GM21423 (cell line): ENCODE data around the gene TBX1.

ENCODE experiments used
- ATAC-seq: cut with Tn5 transposase; IDR thresholded peaks from one replicate; pipeline ENCODE4 v1.9.1; 2021; ENCODE audit warnings: mild to moderate bottlenecking, moderate library complexity; ENCODE audit not compliant: unreplicated experiment

TBX1 gene

DNA sequence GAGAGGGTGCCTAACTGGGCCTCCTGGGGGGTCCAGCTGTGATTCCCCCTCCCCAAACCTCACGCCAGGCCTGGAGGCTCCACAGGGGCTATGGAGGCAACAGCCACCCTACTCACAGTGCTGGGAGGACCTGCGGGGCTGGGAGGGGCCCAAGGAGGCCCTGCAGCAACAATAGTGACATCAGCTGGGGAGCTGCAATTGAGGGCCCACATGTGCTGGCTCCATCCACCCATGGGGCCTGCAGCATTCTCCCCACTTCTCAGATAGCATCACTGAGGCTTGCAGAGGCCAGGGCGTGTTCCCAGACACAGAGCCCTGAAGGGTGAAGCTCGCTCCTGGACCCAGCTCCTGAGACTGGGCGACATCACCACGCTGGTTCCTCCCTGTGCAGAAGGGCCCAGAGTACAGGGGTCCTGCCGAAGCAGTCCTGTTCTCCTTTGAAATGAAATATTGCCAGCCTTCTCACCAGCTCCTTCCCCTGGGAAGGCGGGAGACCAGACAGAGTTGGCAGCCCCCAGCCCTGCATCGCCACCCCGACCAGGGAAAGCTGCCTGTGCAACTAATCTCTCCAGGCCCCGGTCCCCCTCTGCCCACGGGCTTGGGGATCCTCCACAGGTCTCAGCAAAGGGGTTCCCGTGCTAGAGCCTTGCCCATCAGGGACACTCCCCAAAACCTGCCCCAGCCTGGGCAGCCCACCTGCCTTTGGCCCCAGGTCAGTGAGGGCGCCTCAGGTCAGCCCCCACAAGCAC lies 8.9 kb upstream of the TBX1 start:
- ATAC-seq = no peak

GRCh38 chr22:19753090-19753842 lies 7.3 kb upstream of the TBX1 start:
- no peak for ATAC-seq

DNA sequence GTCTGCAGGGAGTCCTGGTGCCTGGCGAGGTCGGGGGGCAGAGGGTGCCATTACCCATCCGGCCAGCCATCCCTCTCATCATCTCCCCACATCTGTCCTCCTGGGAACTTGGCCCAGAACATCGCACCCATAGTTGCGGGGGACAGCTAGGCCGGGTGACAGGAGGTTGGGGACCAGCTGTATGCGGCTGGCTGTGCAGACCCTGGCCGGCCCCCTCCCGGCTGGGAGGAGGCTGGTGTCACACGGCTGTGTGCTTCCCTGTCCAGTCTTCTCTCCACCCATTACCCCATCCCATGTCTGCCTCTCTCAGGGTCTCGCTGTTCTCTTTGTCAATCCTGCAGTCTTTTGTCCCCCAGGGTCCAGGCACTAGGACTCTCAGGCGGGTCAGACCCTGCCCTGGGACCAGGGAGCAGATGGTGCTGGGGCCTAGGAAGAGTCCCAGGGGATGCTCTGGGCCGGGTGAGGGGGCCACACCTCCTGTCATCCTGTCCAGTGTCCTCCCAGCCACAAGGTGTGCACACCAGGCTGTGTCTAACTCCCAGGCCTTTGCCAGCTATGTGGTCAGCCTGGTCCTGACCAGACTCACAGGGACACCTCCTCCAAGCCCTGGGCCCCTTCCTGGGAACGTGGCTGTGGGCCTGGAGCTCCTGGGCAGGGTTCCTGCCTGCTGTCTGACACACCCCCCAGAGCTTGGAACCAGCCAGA lies 6.4 kb upstream of the TBX1 start:
- ATAC-seq = no peak

GRCh38 chr22:19754701-19755144 lies 5.9 kb upstream of the TBX1 start:
- no peak for ATAC-seq

- ATAC-seq = no peak
Measured at GRCh38 chr22:19755145-19755710, 5.3 kb upstream of the TBX1 start.

- ATAC-seq = no peak
Measured at GRCh38 chr22:19755722-19756287, 4.8 kb upstream of the TBX1 start.

GRCh38 chr22:19756288-19757128 lies 4.1 kb upstream of the TBX1 start:
- ATAC-seq = no peak

GRCh38 chr22:19757140-19757984 lies 3.2 kb upstream of the TBX1 start:
- no peak for ATAC-seq

DNA sequence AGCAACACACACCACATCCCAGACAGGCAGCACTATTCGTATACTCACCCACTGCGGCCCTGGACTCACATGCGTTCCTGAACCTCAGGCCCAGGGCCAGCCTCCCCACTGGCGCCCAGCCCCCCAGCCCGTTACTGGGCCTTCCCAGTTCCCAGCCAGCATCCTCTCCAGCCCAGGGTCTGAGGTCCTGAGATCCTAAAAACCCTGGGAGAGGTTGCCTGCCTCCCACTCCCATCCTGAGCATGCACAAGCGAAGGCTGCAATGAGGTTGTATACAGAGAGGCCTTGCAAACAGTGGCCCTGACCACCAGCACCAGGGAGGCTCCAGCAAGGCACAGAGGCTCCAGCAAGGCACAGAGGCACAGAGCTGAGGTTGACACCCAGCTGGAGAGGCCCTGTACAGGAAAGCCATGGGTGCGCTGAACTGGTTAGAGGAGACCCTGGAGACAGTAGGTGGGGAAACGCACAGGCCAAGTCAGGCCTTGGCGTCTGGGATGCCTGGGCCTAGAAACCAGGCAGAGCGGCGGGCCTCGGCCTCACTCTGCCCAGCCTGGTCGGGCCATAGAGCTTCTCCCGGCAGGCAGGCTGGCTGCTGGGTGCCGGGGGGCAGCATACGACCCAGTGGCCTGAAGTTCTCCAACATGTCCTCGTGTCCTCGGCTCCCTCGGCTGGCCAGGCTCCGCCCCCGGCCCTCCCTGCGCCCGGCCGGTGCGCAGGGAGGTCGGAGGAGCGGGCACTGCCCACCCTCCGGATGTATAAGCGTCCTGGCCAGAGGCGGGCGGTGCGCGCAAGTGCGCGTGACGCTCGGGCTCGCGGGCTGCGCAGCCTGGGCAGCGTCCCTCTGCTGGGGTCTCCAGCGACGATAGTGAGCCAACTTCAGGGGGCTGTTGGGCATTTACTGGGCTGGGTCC lies 2.3 kb upstream of the TBX1 start:
- no peak for ATAC-seq

DNA sequence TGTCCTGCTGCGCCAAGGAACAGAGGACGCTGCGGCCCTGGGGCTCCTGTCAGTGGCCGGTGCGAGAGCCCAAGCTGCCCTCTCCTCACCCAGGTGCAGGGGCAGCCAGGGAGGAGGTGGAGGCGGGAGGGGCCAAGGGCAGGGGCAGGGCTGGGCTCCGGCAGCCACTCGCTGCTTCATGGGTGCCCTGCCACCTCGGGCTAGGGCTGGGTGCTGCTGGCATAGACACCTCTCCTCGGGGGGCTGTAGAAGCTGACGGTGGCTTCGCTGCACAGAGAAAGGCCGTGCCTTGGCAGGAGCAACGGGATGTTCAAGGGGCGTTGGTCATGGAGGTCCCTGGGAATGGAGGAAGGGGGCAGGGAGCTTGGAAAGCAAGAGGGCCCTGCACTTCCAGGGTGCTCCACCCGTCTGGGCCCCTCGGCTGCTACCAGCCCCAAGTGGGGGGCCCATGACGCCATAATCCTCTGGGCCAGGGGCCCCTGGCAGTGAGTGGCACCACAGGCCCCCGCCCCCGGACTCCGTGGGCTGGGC lies 1.6 kb upstream of the TBX1 start:
- ATAC-seq = no peak

GRCh38 chr22:19759427-19760057 lies 1.0 kb upstream of the TBX1 start:
- no peak for ATAC-seq

- ATAC-seq = no peak
Measured at GRCh38 chr22:19760951-19761724, 560 bp downstream of the TBX1 start.

GRCh38 chr22:19761725-19762567 lies 1.4 kb downstream of the TBX1 start:
- no peak for ATAC-seq

DNA sequence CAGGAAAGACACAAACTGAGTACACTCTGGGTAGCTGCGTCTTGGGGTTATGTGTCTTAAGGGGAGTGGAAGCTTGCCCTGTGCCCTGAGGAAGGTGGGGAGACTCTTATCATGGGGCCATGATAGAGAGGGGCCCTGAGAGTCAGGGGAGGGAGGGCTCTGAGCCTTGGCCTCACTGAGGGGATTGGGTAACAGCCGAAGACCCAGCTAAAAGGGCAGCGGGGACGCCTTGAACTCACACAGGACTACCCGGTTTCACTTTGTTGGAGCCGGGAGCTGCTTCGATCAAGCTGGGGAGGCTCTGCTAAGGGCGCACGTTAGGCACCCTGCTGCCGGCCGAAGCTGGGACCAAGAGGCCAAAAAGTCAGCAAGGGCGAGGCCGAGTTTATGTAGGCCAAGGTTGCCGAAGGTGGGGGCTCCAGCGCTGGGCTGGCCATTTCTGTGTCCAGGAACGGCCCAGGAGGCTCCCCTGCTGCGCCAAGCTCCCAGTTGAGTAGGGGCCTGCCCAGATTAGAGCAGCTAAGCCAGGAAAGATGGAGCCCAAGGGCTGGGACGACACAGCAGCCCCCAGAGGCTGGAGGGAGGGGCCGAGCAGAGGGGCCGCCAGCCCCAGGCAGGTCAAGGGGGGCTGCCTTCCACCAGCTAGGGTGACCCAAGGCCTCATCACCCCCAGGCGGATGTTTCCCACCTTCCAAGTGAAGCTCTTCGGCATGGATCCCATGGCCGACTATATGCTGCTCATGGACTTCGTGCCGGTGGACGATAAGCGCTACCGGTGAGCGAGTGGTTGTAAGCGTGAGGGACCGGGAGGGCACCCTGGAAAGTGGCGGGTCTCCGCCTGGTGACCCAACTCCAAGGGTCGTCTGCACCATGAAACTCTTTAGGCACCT lies 2.2 kb downstream of the TBX1 start:
- no peak for ATAC-seq
